Upper lobe of left lung (tissue), 4 donors: ENCODE data around the gene CDKL1.

Experiments
- CTCF ChIP-seq, 6 experiments: fragments of 450-650 bp in 4 of 6; fragments of 200-600 bp in 2 of 6; sonication (generic) in 2 of 6; IDR thresholded peaks; one replicate each; pipeline ENCODE4 v1.5.1; 2016 to 2019; ENCODE audit warnings: antibody characterized with exemption in 6 of 6
- EP300 ChIP-seq, 4 donors: sonication (generic); formaldehyde crosslinking; IDR thresholded peaks; one replicate each; pipeline ENCODE4 v1.5.1; 2017; ENCODE audit warnings: antibody characterized with exemption in 4 of 4, control low read depth in 2 of 4
- POLR2A ChIP-seq, 4 donors: fragments of 450-650 bp; IDR thresholded peaks; one replicate each; pipeline ENCODE4 v1.5.1; 2016 to 2017; ENCODE audit warnings: antibody characterized with exemption in 4 of 4, mild to moderate bottlenecking in 2 of 4
- POLR2AphosphoS5 ChIP-seq, 2 donors: sonication (generic); formaldehyde crosslinking; IDR thresholded peaks; one replicate each; pipeline ENCODE4 v1.5.1; 2017; ENCODE audit warnings: antibody characterized with exemption in 2 of 2

GRCh38 chr14:50288146-50288545, 108.5 kb downstream of the CDKL1 start:
- TF ChIP-seq CTCF (IDR thresholded peaks at IDR 0.05): no peak
- no peak for TF ChIP-seq EP300 (IDR thresholded peaks at IDR 0.05)
- TF ChIP-seq POLR2A (IDR thresholded peaks at IDR 0.05): no peak
- TF ChIP-seq POLR2AphosphoS5 (IDR thresholded peaks at IDR 0.05): no peak
